Activated naive CD8-positive, alpha-beta T cell treated with anti-CD3 and anti-CD28 coated beads, Interleukin-2, amount 50 U/mL, for 24 hours (primary cell): Measurements from ENCODE around the gene SPZ1.
"Not testable (repeated sequence)": the region's sequence is repeated elsewhere in the genome, so short reads cannot be mapped to it uniquely, and the experiment has no call there.

ENCODE experiments used
- ATAC-seq: fragments of 150-1000 bp; cut with Tn5 transposase; one replicate; pipeline ENCODE4 v1.10.0; 2021
- DNase-seq: peaks from one replicate; pipeline ENCODE4 v3.0.0; 2021
- H3K27ac Mint-ChIP-seq: one replicate; pipeline ENCODE4 v1.8.0; 2021; ENCODE audit warnings: mild to moderate bottlenecking, mixed read lengths
- H3K27me3 Mint-ChIP-seq: one replicate; pipeline ENCODE4 v1.8.0; 2021; ENCODE audit warnings: mixed read lengths
- H3K36me3 Mint-ChIP-seq: one replicate; pipeline ENCODE4 v1.8.0; 2021; ENCODE audit warnings: low read depth, mixed read lengths
- H3K4me1 Mint-ChIP-seq: one replicate; pipeline ENCODE4 v1.8.0; 2021; ENCODE audit warnings: mixed read lengths
- H3K4me3 Mint-ChIP-seq: one replicate; pipeline ENCODE4 v1.8.0; 2021; ENCODE audit warnings: mild to moderate bottlenecking, moderate library complexity, mixed read lengths
- H3K9me3 Mint-ChIP-seq: one replicate; pipeline ENCODE4 v1.8.0; 2021; ENCODE audit warnings: mixed read lengths

Gene SPZ1

DNA sequence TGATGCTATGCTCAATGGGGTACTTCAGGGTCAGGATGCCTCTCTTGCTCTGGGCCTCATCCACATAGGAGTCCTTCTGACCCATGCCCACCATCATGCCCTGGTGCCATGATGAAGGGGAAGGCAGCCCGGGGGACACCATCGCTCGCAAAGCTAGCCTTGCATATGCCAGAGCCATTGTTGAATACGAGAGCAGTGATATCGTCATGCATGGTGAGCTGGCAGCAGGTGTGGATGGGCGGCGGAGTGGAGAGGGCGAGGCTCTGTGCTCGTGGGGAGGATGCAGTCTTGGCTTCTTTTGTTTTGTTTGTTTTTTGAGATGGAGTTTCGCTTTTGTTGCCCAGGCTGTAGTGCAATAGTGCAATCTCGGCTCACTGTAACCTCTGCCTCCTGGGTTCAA, 17.2 kb upstream of the SPZ1 start:
- ATAC-seq (no peak), DNase-seq (no peak)
- H3K4me3 Mint-ChIP-seq = no peak overlapping the region
- H3K27ac Mint-ChIP-seq = no peak overlapping the region
- H3K9me3 Mint-ChIP-seq = no peaks in the 10 kb centered on the region
- no peaks in the 10 kb centered on the region for H3K36me3 Mint-ChIP-seq
- no peaks in the 10 kb centered on the region for H3K27me3 Mint-ChIP-seq
- H3K4me1 Mint-ChIP-seq = no peaks in the 10 kb centered on the region

- Mint-ChIP-seq H3K36me3 (no peaks in the 10 kb centered on the region), H3K9me3 (no peaks in the 10 kb centered on the region), H3K4me3 (no peak overlapping the region), H3K27ac (no peak overlapping the region), H3K27me3 (no peaks in the 10 kb centered on the region), H3K4me1 (no peaks in the 10 kb centered on the region)
- DNase-seq = no peak
- ATAC-seq = no peak
Observed at GRCh38 chr5:80308526-80308925, 11.3 kb upstream of the SPZ1 start.

DNA sequence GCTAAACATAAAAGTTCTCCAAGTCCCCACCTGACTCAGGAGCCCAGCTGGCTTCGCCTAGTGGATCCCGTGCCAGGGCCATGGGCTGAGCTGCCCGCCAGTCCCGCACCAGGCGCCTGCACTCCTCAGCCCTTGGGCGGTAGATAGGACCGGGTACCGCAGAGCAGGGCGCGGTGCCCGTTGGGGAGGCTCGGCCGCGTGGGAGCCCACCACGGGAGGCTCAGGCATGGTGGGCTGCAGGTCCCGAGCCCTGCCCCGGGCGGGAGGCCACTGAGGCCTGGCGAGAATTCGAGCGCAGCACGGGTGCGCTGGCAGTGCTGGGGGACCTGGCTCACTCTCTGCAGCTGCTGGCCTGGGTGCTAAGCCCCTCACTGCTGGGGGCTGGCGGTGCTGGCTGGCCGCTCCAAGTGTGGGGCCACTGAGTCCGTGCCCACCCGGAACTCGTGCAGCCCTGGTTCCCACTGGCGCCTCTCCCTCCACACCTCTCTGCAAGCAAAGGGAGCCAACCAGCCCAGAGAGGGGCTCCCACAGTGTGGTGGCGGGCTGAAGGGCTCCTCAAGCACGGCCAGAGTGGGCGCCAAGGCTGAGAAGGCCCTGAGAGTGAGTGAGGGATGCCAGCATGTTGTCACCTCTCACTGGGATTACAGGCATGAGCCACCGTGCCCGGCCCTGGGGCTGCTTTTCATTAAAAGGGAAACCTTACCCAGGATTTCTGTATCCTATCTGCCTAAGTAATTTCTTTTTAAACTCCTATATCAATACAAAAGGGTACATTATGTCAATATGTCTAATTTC, 9.7 kb upstream of the SPZ1 start:
- Mint-ChIP-seq H3K36me3 (no peaks in the 10 kb centered on the region), H3K27me3 (no peaks in the 10 kb centered on the region), H3K4me1 (no peaks in the 10 kb centered on the region), H3K9me3 (no peaks in the 10 kb centered on the region), H3K4me3 (no peak overlapping the region), H3K27ac (no peak overlapping the region)
- no peak for ATAC-seq
- DNase-seq = no peak

GRCh38 chr5:80315244-80315643, 4.6 kb upstream of the SPZ1 start:
- Mint-ChIP-seq H3K4me1 (no peaks in the 10 kb centered on the region), H3K9me3 (no peaks in the 10 kb centered on the region), H3K4me3 (no peak overlapping the region), H3K27ac (no peak overlapping the region), H3K36me3 (no peaks in the 10 kb centered on the region), H3K27me3 (peaks cover 2% of the 10 kb centered on the region)
- DNase-seq (no peak), ATAC-seq (no peak)

GRCh38 chr5:80318212-80318611, 1.6 kb upstream of the SPZ1 start:
- DNase-seq (no peak), ATAC-seq (no peak)
- Mint-ChIP-seq H3K4me3 (no peak overlapping the region), H3K27me3 (peaks cover 5% of the 10 kb centered on the region), H3K36me3 (no peaks in the 10 kb centered on the region), H3K9me3 (no peaks in the 10 kb centered on the region), H3K27ac (no peak overlapping the region), H3K4me1 (no peaks in the 10 kb centered on the region)

GRCh38 chr5:80324912-80325311, 5.1 kb downstream of the SPZ1 start:
- H3K4me3 Mint-ChIP-seq = no peak overlapping the region
- no peak for DNase-seq
- ATAC-seq = no peak
- no peaks in the 10 kb centered on the region for H3K9me3 Mint-ChIP-seq
- no peak overlapping the region for H3K27ac Mint-ChIP-seq
- no peaks in the 10 kb centered on the region for H3K36me3 Mint-ChIP-seq
- no peaks in the 10 kb centered on the region for H3K4me1 Mint-ChIP-seq
- H3K27me3 Mint-ChIP-seq = peaks cover 3% of the 10 kb centered on the region

GRCh38 chr5:80326468-80326867, 6.7 kb downstream of the SPZ1 start:
- H3K27ac Mint-ChIP-seq = no peak overlapping the region
- no peaks in the 10 kb centered on the region for H3K4me1 Mint-ChIP-seq
- no peak for DNase-seq

GRCh38 chr5:80337379-80337778, 17.6 kb downstream of the SPZ1 start:
- Mint-ChIP-seq H3K9me3 (no peaks in the 10 kb centered on the region), H3K27ac (no peak overlapping the region)

More at GRCh38 chr5:80326468-80326867, 6.7 kb downstream of the SPZ1 start:
- ATAC-seq = no peak
- Mint-ChIP-seq H3K9me3 (no peaks in the 10 kb centered on the region), H3K36me3 (no peaks in the 10 kb centered on the region), H3K27me3 (no peaks in the 10 kb centered on the region), H3K4me3 (no peak overlapping the region)

GRCh38 chr5:80339116-80339515, 19.3 kb downstream of the SPZ1 start:
- no peaks in the 10 kb centered on the region for H3K36me3 Mint-ChIP-seq
- DNase-seq = no peak
- no peak for ATAC-seq
- H3K27me3 Mint-ChIP-seq = peaks cover 17% of the 10 kb centered on the region
- no peaks in the 10 kb centered on the region for H3K4me1 Mint-ChIP-seq
- H3K27ac Mint-ChIP-seq = no peak overlapping the region
- H3K9me3 Mint-ChIP-seq = no peaks in the 10 kb centered on the region
- H3K4me3 Mint-ChIP-seq = no peak overlapping the region

More at GRCh38 chr5:80337379-80337778, 17.6 kb downstream of the SPZ1 start:
- H3K36me3 Mint-ChIP-seq = no peaks in the 10 kb centered on the region
- no peaks in the 10 kb centered on the region for H3K4me1 Mint-ChIP-seq
- H3K4me3 Mint-ChIP-seq = no peak overlapping the region
- DNase-seq (no peak), ATAC-seq (no peak)
- peaks cover 17% of the 10 kb centered on the region for H3K27me3 Mint-ChIP-seq

DNA sequence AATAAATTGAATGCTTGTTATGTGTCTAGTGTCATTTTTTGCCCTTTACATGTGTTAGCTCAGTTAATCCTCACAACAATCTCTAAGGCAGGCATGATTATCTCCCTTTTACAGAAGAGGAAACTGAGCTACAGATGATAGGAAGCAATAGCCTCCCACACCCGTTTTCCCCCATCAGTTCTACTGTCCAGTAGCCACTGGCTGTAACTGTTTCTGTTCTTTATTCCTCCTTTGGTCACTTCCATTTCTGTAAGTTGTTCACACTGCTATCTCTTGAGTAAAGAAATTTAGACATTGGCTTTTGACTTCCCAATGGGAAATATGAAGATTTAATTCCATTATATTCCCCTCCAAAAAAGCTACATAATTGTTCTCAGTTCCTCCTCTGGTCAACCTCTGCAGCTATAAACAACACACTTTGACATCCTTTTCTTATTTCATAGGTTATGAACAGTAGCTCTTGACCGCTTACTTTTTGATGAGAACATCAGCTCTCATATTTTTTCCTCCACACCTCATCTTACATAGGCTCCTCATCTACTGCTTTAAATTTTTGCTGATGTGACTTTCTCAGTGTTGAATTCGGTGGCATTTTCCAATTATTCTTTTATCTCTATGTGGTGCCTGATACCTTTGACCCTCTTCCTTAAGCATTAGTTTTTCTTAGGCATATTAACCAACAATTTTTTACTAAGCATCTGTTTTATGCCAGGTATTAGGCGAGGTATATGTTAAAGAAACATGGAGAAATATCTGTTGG, 21.4 kb downstream of the SPZ1 start:
- Mint-ChIP-seq H3K9me3 (no peaks in the 10 kb centered on the region), H3K27me3 (peaks cover 16% of the 10 kb centered on the region), H3K27ac (no peak overlapping the region), H3K4me1 (peaks cover 2% of the 10 kb centered on the region), H3K4me3 (no peak overlapping the region), H3K36me3 (no peaks in the 10 kb centered on the region)
- DNase-seq (no peak), ATAC-seq (no peak)

GRCh38 chr5:80343067-80343466, 23.3 kb downstream of the SPZ1 start:
- ATAC-seq (no peak), DNase-seq (no peak)
- Mint-ChIP-seq H3K27me3 (peaks cover 9% of the 10 kb centered on the region), H3K36me3 (no peaks in the 10 kb centered on the region), H3K27ac (no peak overlapping the region), H3K4me3 (no peak overlapping the region), H3K9me3 (no peaks in the 10 kb centered on the region), H3K4me1 (peaks cover 2% of the 10 kb centered on the region)

- Mint-ChIP-seq H3K27me3 (peaks cover 4% of the 10 kb centered on the region), H3K4me1 (peaks cover 2% of the 10 kb centered on the region), H3K27ac (no peak overlapping the region), H3K36me3 (no peaks in the 10 kb centered on the region), H3K9me3 (no peaks in the 10 kb centered on the region), H3K4me3 (no peak overlapping the region)
- DNase-seq = peak; percentile 12
- ATAC-seq = peak; percentile 40
Observed at GRCh38 chr5:80346055-80346454, 26.3 kb downstream of the SPZ1 start.

DNA sequence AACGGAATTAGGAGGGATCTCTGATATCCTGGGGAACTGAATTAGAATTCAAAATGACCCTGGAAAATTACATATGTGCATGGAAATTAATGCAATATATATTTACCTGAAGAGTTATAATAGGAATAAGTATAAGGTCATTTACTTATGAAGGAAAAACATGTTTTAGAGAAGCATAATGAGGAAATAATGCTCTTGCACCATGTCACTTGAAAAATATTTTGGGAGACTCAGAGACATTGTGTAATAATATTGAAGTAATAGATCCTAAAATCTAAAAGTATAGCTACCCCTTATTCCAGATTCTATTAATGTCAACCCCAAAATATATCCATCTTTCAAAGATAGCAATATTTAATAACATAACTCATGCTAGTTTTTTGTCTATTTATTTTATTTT, 28.4 kb downstream of the SPZ1 start:
- Mint-ChIP-seq H3K4me1 (peaks cover 2% of the 10 kb centered on the region), H3K9me3 (no peaks in the 10 kb centered on the region), H3K36me3 (no peaks in the 10 kb centered on the region), H3K27me3 (no peaks in the 10 kb centered on the region), H3K4me3 (no peak overlapping the region), H3K27ac (no peak overlapping the region)
- ATAC-seq (no peak), DNase-seq (no peak)

GRCh38 chr5:80351019-80351418, 31.2 kb downstream of the SPZ1 start:
- ATAC-seq, H3K27me3 Mint-ChIP-seq, H3K9me3 Mint-ChIP-seq, DNase-seq, H3K36me3 Mint-ChIP-seq, H3K4me3 Mint-ChIP-seq, H3K27ac Mint-ChIP-seq, H3K4me1 Mint-ChIP-seq: not testable (repeated sequence)

DNA sequence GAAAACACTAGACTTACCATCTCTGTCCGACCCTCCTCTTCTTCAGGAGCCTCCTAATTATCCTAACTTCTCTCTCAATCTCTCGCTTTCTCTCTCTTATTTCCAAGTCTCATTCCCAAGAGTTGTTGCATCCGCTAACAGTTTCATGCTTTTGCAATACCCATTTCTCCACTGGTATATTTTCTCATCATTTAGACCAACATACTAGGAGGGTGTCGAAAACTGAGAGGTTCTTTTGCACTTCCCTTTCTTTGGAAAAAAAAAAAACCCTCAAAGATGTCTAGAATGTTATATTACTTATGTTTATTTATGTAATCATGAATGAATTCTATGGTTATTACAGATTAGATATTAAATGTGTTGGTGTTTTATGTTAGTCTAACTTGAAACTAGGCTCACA, 35.9 kb downstream of the SPZ1 start:
- ATAC-seq = no peak
- H3K4me1 Mint-ChIP-seq = no peaks in the 10 kb centered on the region

More for the DNA sequence above, 35.9 kb downstream of the SPZ1 start:
- no peaks in the 10 kb centered on the region for H3K36me3 Mint-ChIP-seq
- no peaks in the 10 kb centered on the region for H3K27me3 Mint-ChIP-seq
- no peak overlapping the region for H3K27ac Mint-ChIP-seq
- no peak overlapping the region for H3K4me3 Mint-ChIP-seq
- DNase-seq = no peak
- no peaks in the 10 kb centered on the region for H3K9me3 Mint-ChIP-seq
